Thoracic aorta (tissue), 2 donors: ENCODE measurements around the gene REEP6. TPM values are rescaled to one million over a fixed set of nuclear protein-coding genes. Genes with fewer than 3 reads are reported as not detected.

Experiments
- ATAC-seq: fragments of 150-250 bp; one replicate; pipeline ENCODE4 v1.8.0; 2017; ENCODE audit warnings: low read depth; ENCODE audit not compliant: insufficient number of reproducible peaks, low FRiP score
- DNase-seq: peaks from one replicate; pipeline ENCODE4 v3.0.0-alpha.2; 2020; ENCODE audit warnings: low spot score
- H3K27ac ChIP-seq, 2 donors: fragments of 200-600 bp; sonication (generic); 1 replicate in 1 of 2; 2 replicates in 1 of 2; pipeline ENCODE4 v1.5.1; 2016; ENCODE audit warnings: mild to moderate bottlenecking in 2 of 2, moderate library complexity in 2 of 2
- H3K27me3 ChIP-seq: fragments of 200-600 bp; sonication (generic); replicated peaks from 2 replicates; pipeline ENCODE4 v1.6.0; 2016; ENCODE audit warnings: mild to moderate bottlenecking; ENCODE audit not compliant: insufficient read depth
- H3K36me3 ChIP-seq: fragments of 200-600 bp; sonication (generic); one replicate; pipeline ENCODE4 v1.5.1; 2016
- H3K4me1 ChIP-seq, 2 donors: fragments of 200-600 bp; sonication (generic); 1 replicate in 1 of 2; 2 replicates in 1 of 2; pipeline versions ENCODE4 v1.5.1 to v1.6.0; 2016; ENCODE audit warnings: low read depth in 2 of 2, mild to moderate bottlenecking in 1 of 2; ENCODE audit not compliant: control insufficient read depth in 1 of 2
- H3K4me3 ChIP-seq: fragments of 200-600 bp; sonication (generic); 2 replicates; pipeline ENCODE4 v1.5.1; 2016; ENCODE audit warnings: mild to moderate bottlenecking
- H3K9me3 ChIP-seq: fragments of 200-600 bp; sonication (generic); 2 replicates; pipeline ENCODE4 v1.5.1; 2016
- CTCF ChIP-seq: fragments of 200-600 bp; sonication (generic); IDR thresholded peaks from one replicate; pipeline ENCODE4 v1.5.1; 2019; ENCODE audit warnings: antibody characterized with exemption
- total RNA-seq, 2 donors: library from RNA; depleted of rRNA; stranded (reverse); fragments of >200 nt; gene quantifications; one replicate each; pipeline versions ENCODE4 v1.1.0 to v1.2.3, GENCODE V29; 2016

The REEP6 gene
- total RNA-seq, 2 donors from 2014 or later: 0.35 to 1.6 TPM

GRCh38 chr19:1522838-1523237 lies 31.9 kb downstream of the REEP6 start:
- no peak for DNase-seq
- H3K9me3 ChIP-seq: no peaks in the 10 kb centered on the region
- no peak overlapping the region for H3K4me3 ChIP-seq
- no peaks in the 10 kb centered on the region for H3K36me3 ChIP-seq
- no peak overlapping the region for H3K27ac ChIP-seq
- TF ChIP-seq CTCF: no peak
- H3K4me1 ChIP-seq: peaks cover 0 to 6% of the 10 kb centered on the region in 2 donors
- no peak for ATAC-seq
- H3K27me3 ChIP-seq: no peaks in the 10 kb centered on the region

GRCh38 chr19:1523412-1524286 lies 32.7 kb downstream of the REEP6 start, which contains the start of gene PLK5:
Gene PLK5, plus strand, starts transcription at chr19:1524077. Its CDS starts 2,920 bp downstream, at chr19:1526997.
- Histone ChIP-seq H3K36me3 (no peaks in the 10 kb centered on the region), H3K4me3 (no peak within 1 kb of the TSS), H3K4me1 (peaks cover 0 to 6% of the 10 kb centered on the region in 2 donors), H3K27me3 (no peaks in the 10 kb centered on the region), H3K9me3 (no peaks in the 10 kb centered on the region), H3K27ac (no peak within 1 kb of the TSS)
- ATAC-seq: no peak
- DNase-seq: no peak
- no peak for TF ChIP-seq CTCF

GRCh38 chr19:1524287-1524971 lies 33.4 kb downstream of the REEP6 start:
- no peak overlapping the region for H3K27ac ChIP-seq

GRCh38 chr19:1524972-1525325 lies 34.0 kb downstream of the REEP6 start:
- H3K27ac ChIP-seq: no peak overlapping the region
- ATAC-seq: no peak
- no peaks in the 10 kb centered on the region for H3K9me3 ChIP-seq
- peaks cover 0 to 6% of the 10 kb centered on the region in 2 donors for H3K4me1 ChIP-seq
- TF ChIP-seq CTCF: no peak
- H3K27me3 ChIP-seq: no peaks in the 10 kb centered on the region
- no peaks in the 10 kb centered on the region for H3K36me3 ChIP-seq
- no peak for DNase-seq
- H3K4me3 ChIP-seq: no peak overlapping the region

More at GRCh38 chr19:1524287-1524971, 33.4 kb downstream of the REEP6 start:
- Histone ChIP-seq H3K4me1 (peaks cover 0 to 6% of the 10 kb centered on the region in 2 donors), H3K36me3 (no peaks in the 10 kb centered on the region), H3K27me3 (no peaks in the 10 kb centered on the region), H3K4me3 (no peak overlapping the region), H3K9me3 (no peaks in the 10 kb centered on the region)
- no peak for TF ChIP-seq CTCF
- no peak for DNase-seq
- no peak for ATAC-seq

GRCh38 chr19:1525343-1525742 lies 34.4 kb downstream of the REEP6 start:
- Histone ChIP-seq H3K27me3 (no peaks in the 10 kb centered on the region), H3K9me3 (no peaks in the 10 kb centered on the region), H3K4me3 (no peak overlapping the region), H3K36me3 (no peaks in the 10 kb centered on the region), H3K27ac (no peak overlapping the region), H3K4me1 (peaks cover 0 to 6% of the 10 kb centered on the region in 2 donors)
- TF ChIP-seq CTCF: no peak
- no peak for DNase-seq
- ATAC-seq: no peak
